HCT116 (cell line): Measurements from ENCODE around the gene PLPP2. TPM values are rescaled to one million over a fixed set of nuclear protein-coding genes. Genes with fewer than 3 reads are reported as not detected.

Experiments used
- ATAC-seq: fragments of 200-7000 bp; cut with Tn5 transposase; 2 replicates; pipeline ENCODE4 v1.9.1; 2020; ENCODE audit warnings: mild to moderate bottlenecking, moderate library complexity
- BruUV-seq: library from RNA; stranded (reverse); fragments of 400-500 nt; replicated peaks from 2 replicates; lab custom pipeline; 2021; lab: Mats Ljungman, UMichigan
- CTCF ChIA-PET: fragments of 300-600 bp; sonication (Branson Sonifier 250); formaldehyde crosslinking; loops from one replicate; lab custom pipeline; 2021; ENCODE audit warnings: antibody characterized with exemption; lab: Charles Lee
- POLR2A ChIA-PET: fragments of 300-600, 350-600 bp; sonication (Branson Sonifier 250); formaldehyde crosslinking; loops from one replicate; lab custom pipeline; 2021; ENCODE audit warnings: antibody characterized with exemption; lab: Charles Lee
- RAD21 ChIA-PET, 2 experiments: fragments of 300-600 bp; sonication (Branson Sonifier 250); formaldehyde crosslinking; loops; one replicate each; lab custom pipeline; 2023; ENCODE audit warnings: low total read pairs in 2 of 2; ENCODE audit not compliant: uncharacterized antibody in 2 of 2, unreplicated experiment in 2 of 2, low non-redundant PET in 1 of 2; lab: Charles Lee
- DNase-seq: peaks from one replicate; pipeline ENCODE4 v3.0.0-alpha.2; 2010; ENCODE audit warnings: low read depth, low spot score
- H2AFZ ChIP-seq: fragments of 200-600 bp; shearing (Covaris generic), sonication (generic); 2 replicates; pipeline ENCODE4 v1.6.1; 2017; ENCODE audit warnings: low read depth, mixed run types, mixed read lengths, antibody characterized with exemption, low read length; ENCODE audit not compliant: poor library complexity, severe bottlenecking
- H3K27ac ChIP-seq: 2 replicates; pipeline ENCODE4 v1.5.1; 2012; ENCODE audit warnings: low read depth, low read length
- H3K27me3 ChIP-seq: fragments of 200-600 bp; sonication (generic); 2 replicates; pipeline ENCODE4 v1.6.1; 2016; ENCODE audit warnings: mixed run types, low read length, mixed read lengths; ENCODE audit not compliant: insufficient read depth
- H3K36me3 ChIP-seq, 2 experiments: fragments of 200-500 bp in 1 of 2; fragments of 200-600 bp in 1 of 2; sonication (Bioruptor generic) in 1 of 2; sonication (generic) in 1 of 2; 2 replicates each; pipeline versions ENCODE4 v1.5.1 to v1.6.1; 2014 to 2016; ENCODE audit warnings: low read length in 2 of 2, inconsistent platforms in 1 of 2, mixed read lengths in 1 of 2, mixed run types in 1 of 2; ENCODE audit not compliant: insufficient read depth in 2 of 2, control insufficient read depth in 1 of 2
- H3K4me1 ChIP-seq, 2 experiments: fragments of 200-600 bp in 1 of 2; sonication (generic) in 1 of 2; 2 replicates each; pipeline versions ENCODE4 v1.5.1 to v1.6.1; 2012 to 2017; ENCODE audit warnings: low read length in 2 of 2, inconsistent platforms in 1 of 2, mild to moderate bottlenecking in 1 of 2, mixed read lengths in 1 of 2, mixed run types in 1 of 2, moderate library complexity in 1 of 2; ENCODE audit not compliant: insufficient read depth in 2 of 2, control insufficient read depth in 1 of 2
- H3K4me2 ChIP-seq: fragments of 200-600 bp; sonication (generic); 2 replicates; pipeline ENCODE4 v1.6.1; 2017; ENCODE audit warnings: mixed run types, low read length, mixed read lengths
- H3K4me3 ChIP-seq, 2 experiments: fragments of 200-600 bp in 1 of 2; sonication (generic) in 1 of 2; replicated peaks in 1 of 2; 2 replicates each; pipeline ENCODE4 v1.5.1; 2011 to 2016; ENCODE audit warnings: low read length in 2 of 2, control low read depth in 1 of 2, low read depth in 1 of 2, mild to moderate bottlenecking in 1 of 2, mixed read lengths in 1 of 2, mixed run types in 1 of 2
- H3K79me2 ChIP-seq: fragments of 200-600 bp; sonication (generic); 2 replicates; pipeline ENCODE4 v1.6.1; 2017; ENCODE audit warnings: mild to moderate bottlenecking, mixed run types, low read length, moderate library complexity, mixed read lengths; ENCODE audit not compliant: insufficient read depth
- H3K9ac ChIP-seq: fragments of 200-600 bp; sonication (generic); 2 replicates; pipeline ENCODE4 v1.6.1; 2016; ENCODE audit warnings: low read length, mixed read lengths
- H3K9me2 ChIP-seq: fragments of 200-600 bp; sonication (generic), shearing (Covaris generic); 2 replicates; pipeline ENCODE4 v1.6.1; 2017; ENCODE audit warnings: mixed run types, mild to moderate bottlenecking, moderate library complexity; ENCODE audit not compliant: insufficient read depth
- H3K9me3 ChIP-seq, 2 experiments: fragments of 200-500 bp in 1 of 2; fragments of 200-600 bp in 1 of 2; sonication (Bioruptor generic) in 1 of 2; sonication (generic) in 1 of 2; 2 replicates each; pipeline ENCODE4 v1.6.1; 2014 to 2017; ENCODE audit warnings: low read length in 2 of 2, mixed read lengths in 2 of 2, inconsistent platforms in 1 of 2, low read depth in 1 of 2, mild to moderate bottlenecking in 1 of 2, mixed run types in 1 of 2, moderate library complexity in 1 of 2; ENCODE audit not compliant: control insufficient read depth in 1 of 2, insufficient read depth in 1 of 2
- H4K20me1 ChIP-seq: fragments of 200-600 bp; sonication (generic), shearing (Covaris generic); 2 replicates; pipeline ENCODE4 v1.6.1; 2017; ENCODE audit warnings: mixed run types, mild to moderate bottlenecking, moderate library complexity; ENCODE audit not compliant: insufficient read depth
- ELF1 ChIP-seq: IDR thresholded peaks from 2 replicates; pipeline ENCODE4 v1.6.1; 2012; ENCODE audit warnings: low read depth, borderline replicate concordance
- MAX ChIP-seq: IDR thresholded peaks from 2 replicates; pipeline ENCODE4 v1.6.1; 2012
- POLR2AphosphoS5 ChIP-seq: IDR thresholded peaks from 2 replicates; pipeline ENCODE4 v1.6.1; 2011; ENCODE audit warnings: mild to moderate bottlenecking, low read depth, low read length, moderate library complexity
- RAD21 ChIP-seq: IDR thresholded peaks from 2 replicates; pipeline ENCODE4 v1.6.1; 2012; ENCODE audit warnings: low read depth, mild to moderate bottlenecking
- SP1 ChIP-seq: IDR thresholded peaks from 2 replicates; pipeline ENCODE4 v1.6.1; 2012; ENCODE audit warnings: low read depth
- YY1 ChIP-seq: IDR thresholded peaks from 2 replicates; pipeline ENCODE4 v1.6.1; 2011; ENCODE audit warnings: low read length, low read depth, moderate library complexity, mild to moderate bottlenecking; ENCODE audit not compliant: insufficient replicate concordance; ENCODE audit errors: extremely low read depth
- ZFX ChIP-seq: fragments of 450-650 bp; IDR thresholded peaks from 2 replicates; pipeline ENCODE4 v1.6.1; 2017
- intact Hi-C: fragments of 100-400 bp; cut with micrococcal nuclease; formaldehyde crosslinking; loops from 2 replicates; pipeline ENCODE4 v1.10.0; 2022
- total RNA-seq: library from RNA; stranded (reverse); gene quantifications from one replicate; pipeline ENCODE4 v1.2.1, GENCODE V29; 2021; ENCODE audit not compliant: unreplicated experiment

The PLPP2 gene
- total RNA-seq, 1 experiment from 2014 or later, result 128 TPM

GRCh38 chr19:290372-291005 is 714 bp downstream of the PLPP2 start:
- Histone ChIP-seq H3K36me3 (peaks cover 14% of the 10 kb centered on the region in 2 experiments; a peak in 3 of 4 replicates), H3K4me2 (peak overlapping the region; percentile 84), H3K4me3 (peak overlapping the region; percentile 69 to 77), H3K27me3 (no peaks in the 10 kb centered on the region)
- POLR2A ChIA-PET, result interaction anchor here (0.6 kb wide), 1 partner anchor 1474 kb away, joined by 6 read pairs; no protein-coding TSS in a partner anchor
- no TSS peak for BruUV-seq
- RAD21 ChIA-PET, result no interaction called here
- no peak for DNase-seq
- TF ChIP-seq SP1 (peak; percentile 58), ELF1 (no peak), MAX (peak; percentile 33; the same call in 1 of the 2 replicates), ZFX (peak; percentile 61; the same call in 1 of the 2 replicates), RAD21 (no peak)
- TF ChIP-seq, all 23 proteins: peak for 3
- Histone ChIP-seq H3K79me2 (peaks cover 50% of the 10 kb centered on the region), H3K4me1 (peaks cover 12 to 28% of the 10 kb centered on the region in 2 experiments), H4K20me1 (no peaks in the 10 kb centered on the region), H2AFZ (no peak overlapping the region), H3K27ac (peak overlapping the region; percentile 99), H3K9me3 (no peaks in the 10 kb centered on the region), H3K9ac (peak overlapping the region; percentile 97), H3K9me2 (no peaks in the 10 kb centered on the region)
- intact Hi-C loops, result no loop called here
- CTCF ChIA-PET, result no interaction called here
- ATAC-seq, result peak; percentile 58

GRCh38 chr19:289651-290371 is 1.4 kb downstream of the PLPP2 start:
- H3K27ac ChIP-seq, result peak overlapping the region; percentile 99
- TSS peak; percentile 37 for BruUV-seq
- peak overlapping the region; percentile 97 for H3K9ac ChIP-seq
- H3K9me2 ChIP-seq, result no peaks in the 10 kb centered on the region
- H3K27me3 ChIP-seq, result no peaks in the 10 kb centered on the region
- ChIA-PET POLR2A (interaction anchor here (0.6 kb wide), 1 partner anchor 1475 kb away, joined by 6 read pairs; no protein-coding TSS in a partner anchor), CTCF (no interaction called here), RAD21 (no interaction called here)
- H4K20me1 ChIP-seq, result no peaks in the 10 kb centered on the region
- H2AFZ ChIP-seq, result no peak overlapping the region
- H3K4me1 ChIP-seq, result peaks cover 12 to 28% of the 10 kb centered on the region in 2 experiments
- H3K9me3 ChIP-seq, result no peaks in the 10 kb centered on the region
- peaks cover 14% of the 10 kb centered on the region in 2 experiments; a peak in 3 of 4 replicates for H3K36me3 ChIP-seq
- peak; percentile 77 for ATAC-seq
- peak; percentile 74 for DNase-seq
- peak overlapping the region; percentile 69 to 77 for H3K4me3 ChIP-seq
- intact Hi-C loops, result no loop called here
- H3K4me2 ChIP-seq, result peak overlapping the region; percentile 84
- TF ChIP-seq POLR2AphosphoS5 (0 out of 2 replicates have a peak, but pooled peaks have one; percentile 45), YY1 (no peak)
- TF ChIP-seq, all 23 proteins: peak for 1
- H3K79me2 ChIP-seq, result peaks cover 50% of the 10 kb centered on the region
